Activated naive CD8-positive, alpha-beta T cell treated with anti-CD3 and anti-CD28 coated beads, Interleukin-2, amount 50 U/mL, for 24 hours (primary cell): ENCODE measurements around the gene FBXW8.

Source experiments
- ATAC-seq: fragments of 150-1000 bp; cut with Tn5 transposase; one replicate; pipeline ENCODE4 v1.10.0; 2021
- DNase-seq: peaks from one replicate; pipeline ENCODE4 v3.0.0; 2021
- H3K27ac Mint-ChIP-seq: one replicate; pipeline ENCODE4 v1.8.0; 2021; ENCODE audit warnings: mild to moderate bottlenecking, mixed read lengths
- H3K27me3 Mint-ChIP-seq: one replicate; pipeline ENCODE4 v1.8.0; 2021; ENCODE audit warnings: mixed read lengths
- H3K36me3 Mint-ChIP-seq: one replicate; pipeline ENCODE4 v1.8.0; 2021; ENCODE audit warnings: low read depth, mixed read lengths
- H3K4me1 Mint-ChIP-seq: one replicate; pipeline ENCODE4 v1.8.0; 2021; ENCODE audit warnings: mixed read lengths
- H3K4me3 Mint-ChIP-seq: one replicate; pipeline ENCODE4 v1.8.0; 2021; ENCODE audit warnings: mild to moderate bottlenecking, moderate library complexity, mixed read lengths
- H3K9me3 Mint-ChIP-seq: one replicate; pipeline ENCODE4 v1.8.0; 2021; ENCODE audit warnings: mixed read lengths

The FBXW8 gene

DNA sequence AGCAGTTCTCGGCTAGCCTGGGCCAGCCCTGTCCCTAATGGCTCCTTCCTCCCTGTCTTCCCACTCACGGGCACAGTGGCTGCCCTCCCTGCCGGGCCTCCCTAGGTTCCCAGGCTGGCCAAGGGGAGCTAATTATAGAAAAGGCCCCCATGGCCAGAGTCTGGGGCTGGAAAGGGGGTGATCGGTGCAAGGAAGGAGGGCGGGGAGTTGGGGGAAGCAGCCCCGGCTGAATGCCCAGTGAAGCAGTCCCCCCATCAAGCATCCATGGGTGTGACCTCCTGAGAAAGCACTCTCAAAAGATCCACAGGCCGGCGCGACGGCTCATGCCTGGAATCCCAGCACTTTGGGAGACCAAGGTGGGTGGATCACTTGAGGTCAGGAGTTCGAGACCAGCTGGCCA, 133.6 kb downstream of the FBXW8 start:
- Mint-ChIP-seq H3K4me1 (no peaks in the 10 kb centered on the region), H3K27ac (no peak overlapping the region), H3K27me3 (no peaks in the 10 kb centered on the region), H3K4me3 (no peak overlapping the region), H3K9me3 (no peaks in the 10 kb centered on the region), H3K36me3 (peaks cover 1% of the 10 kb centered on the region)
- ATAC-seq (no peak), DNase-seq (no peak)

DNA sequence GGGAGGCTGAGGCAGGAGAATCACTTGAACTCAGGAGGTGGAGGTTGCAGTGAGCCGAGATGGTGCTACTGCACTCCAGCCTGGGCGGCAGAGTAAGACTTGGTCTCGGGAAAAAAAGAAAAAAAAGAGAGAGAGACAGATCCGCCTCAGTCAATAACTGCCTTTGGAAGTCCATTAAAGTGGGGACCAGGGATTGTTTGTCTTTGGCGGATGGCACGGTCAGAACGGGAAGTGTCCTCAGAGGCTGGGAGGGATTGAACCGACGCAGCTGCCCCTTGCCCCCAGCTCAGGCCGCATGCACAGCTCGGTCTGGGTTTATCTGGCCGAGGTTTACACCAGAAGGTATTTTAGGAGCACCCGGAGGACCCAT, 134.0 kb downstream of the FBXW8 start:
- H3K36me3 Mint-ChIP-seq, result peaks cover 1% of the 10 kb centered on the region
- H3K4me3 Mint-ChIP-seq, result no peak overlapping the region
- H3K4me1 Mint-ChIP-seq, result no peaks in the 10 kb centered on the region
- no peaks in the 10 kb centered on the region for H3K27me3 Mint-ChIP-seq
- ATAC-seq (no peak), DNase-seq (no peak)
- no peak overlapping the region for H3K27ac Mint-ChIP-seq
- H3K9me3 Mint-ChIP-seq, result no peaks in the 10 kb centered on the region

DNA sequence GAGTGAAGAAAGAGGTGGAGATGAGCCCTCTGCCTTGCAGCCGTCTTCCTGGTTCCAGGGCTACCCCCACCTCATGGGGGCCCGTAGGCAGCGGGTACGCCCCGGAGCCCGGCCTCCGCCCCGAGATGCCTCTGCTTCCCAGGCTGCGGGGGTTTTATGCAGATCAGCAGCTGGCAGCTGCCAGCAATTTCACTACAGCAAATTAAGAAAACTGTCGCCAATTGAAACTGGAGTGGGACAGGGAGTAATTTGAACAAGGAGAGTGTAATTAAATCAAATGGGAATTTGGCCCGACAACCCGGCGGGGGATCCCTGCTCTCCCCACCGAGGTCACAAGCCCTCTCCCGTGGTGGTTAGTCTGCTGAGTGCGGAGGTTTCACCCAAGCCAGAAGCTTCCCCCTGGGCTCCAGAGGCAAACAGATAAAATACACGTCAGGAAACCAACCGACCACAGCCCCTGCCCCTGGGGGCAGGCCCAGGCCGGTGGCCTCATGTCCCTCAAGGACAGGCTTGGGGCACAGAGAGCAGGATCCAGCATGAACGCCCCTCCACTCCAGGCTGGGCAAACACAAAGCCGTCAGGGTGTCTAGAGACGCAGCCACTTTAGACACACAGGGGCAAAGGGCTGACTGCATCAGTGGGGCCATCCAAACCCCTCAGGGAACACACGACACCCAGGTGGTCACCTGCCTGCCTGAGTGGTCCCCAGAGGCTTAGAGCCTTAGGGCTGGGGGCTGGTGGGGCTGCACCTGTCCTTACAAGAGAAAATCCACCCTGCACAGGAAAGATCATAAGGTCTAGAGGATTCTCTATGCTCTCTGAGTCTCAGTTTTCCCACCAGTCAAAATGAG, 134.6 kb downstream of the FBXW8 start:
- peaks cover 1% of the 10 kb centered on the region for H3K36me3 Mint-ChIP-seq
- no peak overlapping the region for H3K4me3 Mint-ChIP-seq
- ATAC-seq (no peak), DNase-seq (no peak)
- no peaks in the 10 kb centered on the region for H3K27me3 Mint-ChIP-seq
- no peaks in the 10 kb centered on the region for H3K9me3 Mint-ChIP-seq
- H3K27ac Mint-ChIP-seq, result no peak overlapping the region
- H3K4me1 Mint-ChIP-seq, result no peaks in the 10 kb centered on the region

DNA sequence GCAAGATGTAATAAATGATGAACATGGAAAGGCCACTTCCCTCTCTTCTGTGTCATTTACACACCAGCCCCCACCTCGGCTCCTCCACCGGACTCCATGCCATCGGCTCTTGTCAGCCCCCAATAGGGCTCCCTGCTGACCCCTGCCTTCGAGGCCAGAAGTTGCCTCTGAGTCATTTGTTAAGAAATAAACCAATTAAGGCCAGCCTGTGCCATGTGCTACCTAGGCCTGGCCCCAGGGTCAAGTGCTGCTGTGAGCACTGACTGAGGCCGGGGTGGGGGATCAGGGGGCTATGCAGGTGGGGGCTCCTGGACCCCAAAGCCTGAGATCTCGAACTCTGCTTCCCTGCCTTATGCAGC, 135.2 kb downstream of the FBXW8 start:
- ATAC-seq (no peak), DNase-seq (no peak)
- no peak overlapping the region for H3K4me3 Mint-ChIP-seq
- no peaks in the 10 kb centered on the region for H3K4me1 Mint-ChIP-seq
- no peak overlapping the region for H3K27ac Mint-ChIP-seq
- H3K27me3 Mint-ChIP-seq, result no peaks in the 10 kb centered on the region
- H3K36me3 Mint-ChIP-seq, result peaks cover 1% of the 10 kb centered on the region
- no peaks in the 10 kb centered on the region for H3K9me3 Mint-ChIP-seq

DNA sequence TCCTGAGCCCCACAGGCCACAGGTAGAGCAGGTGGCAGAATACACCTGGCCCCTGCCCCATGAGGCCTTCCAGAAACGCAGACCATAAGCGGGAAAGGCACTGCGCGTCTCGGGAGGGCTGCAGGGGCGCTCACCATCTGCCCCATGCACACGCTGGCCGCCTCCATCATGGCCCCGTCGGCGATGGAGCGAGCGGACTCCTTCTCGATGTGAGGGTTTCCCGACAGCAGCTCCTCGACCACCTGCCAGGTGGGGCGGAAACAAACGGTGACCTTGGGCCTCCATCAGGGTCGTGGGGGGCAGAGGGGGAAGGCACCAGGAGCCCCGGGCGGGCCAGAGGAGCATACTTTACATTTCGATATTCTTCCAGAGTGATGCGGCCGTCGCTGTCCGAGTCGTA, 135.7 kb downstream of the FBXW8 start:
- H3K27me3 Mint-ChIP-seq, result no peaks in the 10 kb centered on the region
- peaks cover 1% of the 10 kb centered on the region for H3K36me3 Mint-ChIP-seq
- no peaks in the 10 kb centered on the region for H3K4me1 Mint-ChIP-seq
- no peaks in the 10 kb centered on the region for H3K9me3 Mint-ChIP-seq
- DNase-seq (no peak), ATAC-seq (no peak)
- H3K27ac Mint-ChIP-seq, result no peak overlapping the region
- no peak overlapping the region for H3K4me3 Mint-ChIP-seq

DNA sequence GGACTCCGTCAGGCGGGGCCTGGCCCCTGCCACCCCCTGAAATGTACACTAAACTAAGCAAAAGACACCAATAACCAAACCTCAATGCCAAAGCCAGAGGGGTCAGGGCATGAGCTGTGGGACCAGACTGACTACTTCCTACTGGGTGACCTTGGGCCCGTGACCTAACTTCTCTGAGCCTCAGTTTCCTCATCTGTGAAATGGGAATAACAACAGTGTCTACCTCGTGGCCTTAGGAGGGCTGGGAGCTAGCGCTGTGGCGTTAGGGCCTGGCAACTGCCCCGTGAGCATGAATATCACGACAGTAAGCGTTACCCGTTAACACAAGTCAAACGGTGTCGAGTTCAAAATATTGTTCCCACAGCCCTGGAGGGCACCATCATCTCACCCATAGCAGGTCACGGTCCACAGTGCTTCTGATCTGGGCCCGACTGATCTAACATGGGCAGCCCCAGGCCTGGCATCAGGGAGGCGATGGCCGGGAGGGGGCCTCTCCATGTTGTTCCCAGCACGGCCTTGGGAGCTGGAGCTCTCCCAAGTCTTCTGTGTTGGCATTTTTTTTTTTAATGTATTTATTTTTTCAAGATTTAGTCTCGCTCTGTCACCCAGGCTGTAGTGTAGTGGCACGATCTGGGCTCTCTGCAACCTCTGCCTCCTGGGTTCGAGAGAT, 136.2 kb downstream of the FBXW8 start:
- ATAC-seq, result no peak
- Mint-ChIP-seq H3K36me3 (peaks cover 1% of the 10 kb centered on the region), H3K27ac (no peak overlapping the region)

DNA sequence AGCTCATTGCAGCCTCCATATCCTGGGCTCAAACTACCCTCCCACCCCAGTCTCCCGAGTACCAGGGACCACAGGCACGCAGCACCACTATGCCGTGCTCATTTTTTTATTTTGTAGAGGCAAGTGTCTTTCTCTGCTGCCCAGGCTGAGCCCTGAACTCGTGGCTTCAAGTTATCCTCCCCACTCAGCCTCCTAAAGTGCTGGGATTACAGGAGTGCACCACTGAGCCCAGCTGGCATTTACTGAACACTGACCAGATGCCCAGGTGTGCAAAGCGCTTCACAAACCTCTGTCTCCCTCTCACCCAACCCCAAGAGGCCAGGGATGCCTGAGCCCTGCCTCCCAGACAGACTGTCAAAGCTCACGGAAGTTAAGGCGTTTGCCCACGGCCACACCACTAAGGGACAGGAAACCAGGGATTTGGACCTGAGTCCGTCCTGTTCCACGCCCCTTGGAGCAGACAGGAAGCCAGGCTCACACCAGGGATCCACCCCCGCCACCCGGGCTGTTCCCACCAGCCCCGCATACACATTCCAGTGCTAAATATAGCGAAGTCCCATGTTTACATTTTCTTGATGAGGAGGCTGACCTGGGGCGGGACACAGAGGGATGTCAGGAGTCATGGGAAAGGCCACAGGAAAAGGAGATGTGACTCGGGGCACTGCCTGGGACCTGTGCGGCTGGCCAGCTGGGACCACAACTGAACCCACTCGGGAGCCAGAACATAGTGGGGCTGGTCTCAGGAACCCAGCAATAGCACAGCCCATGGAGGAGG, 137.2 kb downstream of the FBXW8 start:
- H3K27me3 Mint-ChIP-seq, result no peaks in the 10 kb centered on the region
- DNase-seq, result no peak
- H3K4me3 Mint-ChIP-seq, result no peak overlapping the region
- no peaks in the 10 kb centered on the region for H3K9me3 Mint-ChIP-seq
- H3K4me1 Mint-ChIP-seq, result no peaks in the 10 kb centered on the region
- peaks cover 1% of the 10 kb centered on the region for H3K36me3 Mint-ChIP-seq
- no peak for ATAC-seq
- no peak overlapping the region for H3K27ac Mint-ChIP-seq

More for the DNA sequence above, 136.2 kb downstream of the FBXW8 start:
- no peaks in the 10 kb centered on the region for H3K4me1 Mint-ChIP-seq
- no peaks in the 10 kb centered on the region for H3K27me3 Mint-ChIP-seq
- DNase-seq, result no peak
- no peak overlapping the region for H3K4me3 Mint-ChIP-seq
- H3K9me3 Mint-ChIP-seq, result no peaks in the 10 kb centered on the region

DNA sequence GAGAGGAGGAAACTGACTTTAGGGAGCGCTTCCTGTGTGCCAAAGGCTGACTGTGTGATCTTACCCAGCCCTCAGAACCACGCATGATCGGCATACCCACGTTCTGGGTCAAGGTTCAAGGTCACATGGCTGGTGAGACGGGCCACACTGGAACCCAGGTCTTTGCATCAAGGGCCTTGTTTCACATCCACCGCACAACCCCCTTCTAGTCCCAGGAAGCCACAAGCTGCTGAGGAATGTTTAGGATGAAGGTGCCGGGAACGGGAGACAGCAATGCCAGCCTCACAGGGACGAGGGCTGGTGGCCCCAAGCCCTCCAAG, 137.8 kb downstream of the FBXW8 start:
- no peak overlapping the region for H3K27ac Mint-ChIP-seq
- H3K27me3 Mint-ChIP-seq, result no peaks in the 10 kb centered on the region
- no peaks in the 10 kb centered on the region for H3K9me3 Mint-ChIP-seq

DNA sequence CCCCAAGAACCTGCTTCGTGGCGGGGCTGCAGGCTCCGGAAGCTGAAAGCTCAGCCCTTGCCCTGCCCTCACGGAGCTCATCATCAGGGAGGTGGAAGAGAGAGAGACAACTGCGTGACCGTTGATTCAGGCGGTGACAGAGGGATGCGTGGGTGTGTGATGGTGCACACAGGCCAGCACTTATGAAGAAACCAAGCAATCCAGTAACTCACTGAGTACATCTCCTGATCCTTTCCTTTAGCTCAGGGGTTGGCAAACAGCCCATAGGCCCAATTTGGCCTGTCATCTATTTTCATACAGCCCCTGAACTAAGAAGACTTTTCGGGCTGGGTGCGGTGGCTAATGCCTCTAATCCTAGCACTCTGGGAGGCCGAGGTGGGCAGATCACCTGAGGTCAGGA, 138.5 kb downstream of the FBXW8 start:
- Mint-ChIP-seq H3K9me3 (no peaks in the 10 kb centered on the region), H3K4me3 (no peak overlapping the region), H3K27me3 (no peaks in the 10 kb centered on the region), H3K27ac (no peak overlapping the region), H3K4me1 (no peaks in the 10 kb centered on the region), H3K36me3 (peaks cover 1% of the 10 kb centered on the region)
- ATAC-seq (no peak), DNase-seq (no peak)

More for the DNA sequence above, 137.8 kb downstream of the FBXW8 start:
- peaks cover 1% of the 10 kb centered on the region for H3K36me3 Mint-ChIP-seq
- no peak for ATAC-seq
- no peak for DNase-seq
- no peaks in the 10 kb centered on the region for H3K4me1 Mint-ChIP-seq
- no peak overlapping the region for H3K4me3 Mint-ChIP-seq

DNA sequence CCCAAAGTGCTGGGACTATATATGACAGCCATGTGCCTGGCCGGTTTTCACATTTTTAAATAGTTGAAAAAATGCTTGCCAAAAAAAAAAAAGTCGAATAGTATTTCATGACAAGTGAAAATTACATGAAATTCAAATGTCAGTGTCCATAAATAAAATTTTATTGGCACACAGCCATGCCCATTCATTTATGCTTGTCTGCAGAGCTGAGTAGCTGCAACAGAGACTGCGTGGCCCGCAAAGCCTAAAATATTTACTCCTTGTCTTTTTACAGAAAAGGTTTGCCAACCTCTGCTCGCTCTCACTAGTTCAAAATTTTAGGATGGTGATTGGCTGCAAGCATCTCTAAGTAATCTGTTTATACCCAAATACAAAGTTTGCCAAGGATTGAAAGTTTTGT, 139.3 kb downstream of the FBXW8 start:
- H3K9me3 Mint-ChIP-seq, result no peaks in the 10 kb centered on the region
- H3K4me1 Mint-ChIP-seq, result no peaks in the 10 kb centered on the region
- ATAC-seq, result no peak

DNA sequence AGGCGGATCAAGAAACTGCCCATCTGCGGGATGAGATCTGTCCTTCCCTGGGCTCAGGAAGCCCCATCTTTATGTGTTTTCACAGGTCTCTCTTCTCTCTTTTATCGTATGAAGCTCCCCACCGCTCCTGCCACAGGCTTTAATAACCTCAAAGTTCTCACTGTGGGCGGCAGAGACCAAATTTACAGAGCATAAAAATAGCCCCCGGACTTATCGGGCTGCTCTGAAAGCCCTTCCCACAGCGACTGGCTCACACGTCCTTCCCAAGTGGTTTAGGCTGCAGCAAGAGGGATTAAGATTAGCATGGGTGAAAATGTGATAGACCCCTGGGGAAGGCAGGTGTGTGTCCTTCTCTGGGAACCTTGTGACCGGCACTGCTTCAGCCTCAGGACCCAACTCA, 140.6 kb downstream of the FBXW8 start:
- ATAC-seq (no peak), DNase-seq (no peak)
- no peak overlapping the region for H3K4me3 Mint-ChIP-seq
- H3K27ac Mint-ChIP-seq, result no peak overlapping the region
- no peaks in the 10 kb centered on the region for H3K27me3 Mint-ChIP-seq
- H3K4me1 Mint-ChIP-seq, result no peaks in the 10 kb centered on the region
- peaks cover 4% of the 10 kb centered on the region for H3K36me3 Mint-ChIP-seq
- H3K9me3 Mint-ChIP-seq, result no peaks in the 10 kb centered on the region

More for the DNA sequence above, 139.3 kb downstream of the FBXW8 start:
- peaks cover 1% of the 10 kb centered on the region for H3K36me3 Mint-ChIP-seq
- no peak overlapping the region for H3K4me3 Mint-ChIP-seq
- no peaks in the 10 kb centered on the region for H3K27me3 Mint-ChIP-seq
- DNase-seq, result no peak
- H3K27ac Mint-ChIP-seq, result no peak overlapping the region

DNA sequence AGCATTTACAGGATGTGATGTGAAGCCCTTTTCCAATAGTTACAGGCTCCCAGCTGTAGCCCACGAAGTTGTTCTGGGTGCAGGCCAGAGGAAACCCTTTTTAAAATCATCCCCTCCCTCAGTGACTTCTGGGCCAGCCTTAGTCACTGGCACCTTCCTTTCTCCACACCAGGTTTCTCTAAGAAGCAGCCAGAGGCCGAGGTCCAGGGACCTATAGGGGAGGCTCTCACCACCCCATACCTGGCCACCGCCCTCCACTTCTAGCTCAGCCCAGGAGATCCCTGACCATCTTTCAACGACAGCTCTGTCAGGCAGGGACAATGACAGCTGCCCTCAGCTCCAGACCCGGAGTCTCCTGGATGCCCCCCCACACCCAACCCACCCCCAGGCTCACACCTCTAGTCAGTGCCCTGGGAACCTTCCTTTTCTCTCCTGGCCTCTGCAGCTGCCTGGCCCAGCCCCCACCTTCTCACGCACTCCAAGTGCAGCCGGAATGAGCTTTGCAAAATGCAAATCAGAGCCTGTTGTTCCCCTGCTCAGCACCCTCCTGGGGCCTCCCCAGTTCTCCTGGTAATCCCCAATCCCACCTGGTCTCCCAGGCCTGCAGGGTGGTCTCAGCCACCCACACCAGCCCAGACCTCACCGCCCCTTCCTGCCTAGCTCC, 141.8 kb downstream of the FBXW8 start:
- Mint-ChIP-seq H3K9me3 (no peaks in the 10 kb centered on the region), H3K4me3 (no peak overlapping the region), H3K27ac (no peak overlapping the region), H3K27me3 (no peaks in the 10 kb centered on the region), H3K4me1 (no peaks in the 10 kb centered on the region), H3K36me3 (peaks cover 4% of the 10 kb centered on the region)
- ATAC-seq (no peak), DNase-seq (no peak)

DNA sequence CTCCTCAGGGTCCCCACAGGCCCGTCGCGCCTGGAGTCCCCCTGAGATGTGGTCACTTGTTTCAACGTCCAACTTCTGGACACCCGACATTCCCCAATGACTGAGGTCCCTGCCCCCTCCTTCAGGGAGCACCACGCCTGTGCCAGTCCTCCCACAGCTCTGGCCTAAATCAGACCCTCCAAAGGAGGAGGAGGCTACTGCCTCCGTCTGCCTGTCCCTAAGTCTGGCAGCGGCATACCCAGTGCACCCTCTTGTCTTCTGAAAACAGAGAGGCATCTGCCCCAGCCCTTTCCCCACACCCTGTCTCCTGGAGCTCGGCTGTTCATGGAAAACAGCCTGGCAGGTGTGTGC, 142.3 kb downstream of the FBXW8 start:
- Mint-ChIP-seq H3K4me3 (no peak overlapping the region), H3K27ac (no peak overlapping the region), H3K4me1 (no peaks in the 10 kb centered on the region), H3K27me3 (no peaks in the 10 kb centered on the region), H3K9me3 (no peaks in the 10 kb centered on the region), H3K36me3 (peaks cover 4% of the 10 kb centered on the region)
- DNase-seq (no peak), ATAC-seq (no peak)

DNA sequence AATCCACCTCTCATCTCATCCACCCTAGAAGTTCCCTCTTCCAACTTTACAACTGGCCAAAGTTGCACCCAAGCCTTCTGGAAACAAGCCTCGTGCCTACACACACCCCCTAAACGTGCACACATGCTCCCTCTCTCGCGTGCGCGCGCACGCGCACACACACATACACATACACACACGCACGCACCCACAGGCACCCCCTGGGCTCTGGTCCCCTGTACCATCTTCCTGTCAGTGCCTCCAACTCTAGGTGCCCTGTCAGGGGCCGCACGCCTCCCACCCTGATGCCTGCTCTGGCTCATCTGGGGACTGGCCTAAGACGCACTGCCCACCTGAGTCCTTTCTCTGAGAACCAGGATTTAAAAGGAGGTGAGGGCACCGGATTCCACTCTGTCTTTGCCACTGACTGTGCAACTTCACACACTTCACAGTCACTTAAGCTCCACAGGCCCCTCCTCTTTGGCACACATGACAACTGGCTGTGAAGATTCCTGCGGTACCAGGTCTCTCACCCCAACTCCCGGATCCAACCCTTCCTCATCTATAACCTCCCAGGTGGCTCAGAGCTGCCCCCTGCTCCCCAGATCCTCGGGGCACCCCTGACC, 142.9 kb downstream of the FBXW8 start:
- no peak for ATAC-seq
- DNase-seq, result no peak
- no peak overlapping the region for H3K27ac Mint-ChIP-seq
- no peaks in the 10 kb centered on the region for H3K27me3 Mint-ChIP-seq
- H3K4me1 Mint-ChIP-seq, result no peaks in the 10 kb centered on the region
- H3K9me3 Mint-ChIP-seq, result no peaks in the 10 kb centered on the region
- no peak overlapping the region for H3K4me3 Mint-ChIP-seq
- peaks cover 3% of the 10 kb centered on the region for H3K36me3 Mint-ChIP-seq
